ENCODE results near the gene CTTNBP2NL. TPM values are rescaled to one million over a fixed set of nuclear protein-coding genes. Genes with fewer than 3 reads are reported as not detected.
"Not testable (repeated sequence)": the region's sequence is repeated elsewhere in the genome, so short reads cannot be mapped to it uniquely, and the experiment has no call there.

CTTNBP2NL gene
- total RNA-seq, 4 donors from 2014 or later = 53.5 to 66.6 (median 59.6) TPM

DNA sequence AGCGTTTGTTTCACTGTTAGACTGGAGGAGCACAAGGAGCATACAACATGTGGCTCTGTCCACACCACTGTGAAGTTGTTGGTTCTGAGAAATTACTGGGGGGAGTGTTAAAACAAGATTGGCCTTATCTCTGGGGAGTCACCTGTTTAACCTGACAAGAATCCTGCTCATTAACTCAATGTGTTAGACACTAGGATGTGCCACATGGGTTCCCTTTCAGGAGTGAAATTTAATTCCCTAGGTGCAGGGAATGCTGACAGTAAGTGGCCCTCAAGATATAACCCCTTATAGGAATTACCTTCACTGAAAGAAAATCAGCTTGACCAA lies 66.9 kb downstream of the CTTNBP2NL start:
- 72 to 76% methylated on average over 1 of the region's 1 CpG for WGBS, 2 donors
- TF ChIP-seq, protein P1, sequence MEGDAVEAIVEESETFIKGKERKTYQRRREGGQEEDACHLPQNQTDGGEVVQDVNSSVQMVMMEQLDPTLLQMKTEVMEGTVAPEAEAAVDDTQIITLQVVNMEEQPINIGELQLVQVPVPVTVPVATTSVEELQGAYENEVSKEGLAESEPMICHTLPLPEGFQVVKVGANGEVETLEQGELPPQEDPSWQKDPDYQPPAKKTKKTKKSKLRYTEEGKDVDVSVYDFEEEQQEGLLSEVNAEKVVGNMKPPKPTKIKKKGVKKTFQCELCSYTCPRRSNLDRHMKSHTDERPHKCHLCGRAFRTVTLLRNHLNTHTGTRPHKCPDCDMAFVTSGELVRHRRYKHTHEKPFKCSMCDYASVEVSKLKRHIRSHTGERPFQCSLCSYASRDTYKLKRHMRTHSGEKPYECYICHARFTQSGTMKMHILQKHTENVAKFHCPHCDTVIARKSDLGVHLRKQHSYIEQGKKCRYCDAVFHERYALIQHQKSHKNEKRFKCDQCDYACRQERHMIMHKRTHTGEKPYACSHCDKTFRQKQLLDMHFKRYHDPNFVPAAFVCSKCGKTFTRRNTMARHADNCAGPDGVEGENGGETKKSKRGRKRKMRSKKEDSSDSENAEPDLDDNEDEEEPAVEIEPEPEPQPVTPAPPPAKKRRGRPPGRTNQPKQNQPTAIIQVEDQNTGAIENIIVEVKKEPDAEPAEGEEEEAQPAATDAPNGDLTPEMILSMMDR (IDR thresholded peaks at IDR 0.05) = no peak
- TF ChIP-seq POLR2A (IDR thresholded peaks at IDR 0.05) = no peak
- intact Hi-C loops (cut with DNase I; ENCODE audit: low total_unique reads) = no loop called here
- H3K4me3 ChIP-seq (ENCODE audit: low read depth, poor library complexity, severe bottlenecking) = no peak overlapping the region
- DNase-seq (ENCODE audit: low spot score in 2 of 2) = no peak

GRCh38 chr1:112464501-112464900 lies 68.5 kb downstream of the CTTNBP2NL start:
- intact Hi-C loops (cut with DNase I; ENCODE audit: low total_unique reads) = no loop called here
- H3K4me3 ChIP-seq (ENCODE audit: low read depth, poor library complexity, severe bottlenecking) = no peak overlapping the region
- no peak for TF ChIP-seq POLR2A (IDR thresholded peaks at IDR 0.05)
- TF ChIP-seq, protein P1 (IDR thresholded peaks at IDR 0.05) = no peak
- peak; percentile 75 to 88 for DNase-seq (ENCODE audit: low spot score in 2 of 2)
- WGBS, 2 donors = 49 to 57% methylated on average over 4 of the region's 4 CpGs

GRCh38 chr1:112465122-112465521 lies 69.1 kb downstream of the CTTNBP2NL start:
- 30 to 31% methylated on average over 5 of the region's 5 CpGs for WGBS, 2 donors
- intact Hi-C loops (cut with DNase I; ENCODE audit: low total_unique reads) = no loop called here
- TF ChIP-seq POLR2A (IDR thresholded peaks at IDR 0.05) = no peak
- TF ChIP-seq, protein P1 (IDR thresholded peaks at IDR 0.05) = no peak
- no peak for DNase-seq (ENCODE audit: low spot score in 2 of 2)
- no peak overlapping the region for H3K4me3 ChIP-seq (ENCODE audit: low read depth, poor library complexity, severe bottlenecking)

DNA sequence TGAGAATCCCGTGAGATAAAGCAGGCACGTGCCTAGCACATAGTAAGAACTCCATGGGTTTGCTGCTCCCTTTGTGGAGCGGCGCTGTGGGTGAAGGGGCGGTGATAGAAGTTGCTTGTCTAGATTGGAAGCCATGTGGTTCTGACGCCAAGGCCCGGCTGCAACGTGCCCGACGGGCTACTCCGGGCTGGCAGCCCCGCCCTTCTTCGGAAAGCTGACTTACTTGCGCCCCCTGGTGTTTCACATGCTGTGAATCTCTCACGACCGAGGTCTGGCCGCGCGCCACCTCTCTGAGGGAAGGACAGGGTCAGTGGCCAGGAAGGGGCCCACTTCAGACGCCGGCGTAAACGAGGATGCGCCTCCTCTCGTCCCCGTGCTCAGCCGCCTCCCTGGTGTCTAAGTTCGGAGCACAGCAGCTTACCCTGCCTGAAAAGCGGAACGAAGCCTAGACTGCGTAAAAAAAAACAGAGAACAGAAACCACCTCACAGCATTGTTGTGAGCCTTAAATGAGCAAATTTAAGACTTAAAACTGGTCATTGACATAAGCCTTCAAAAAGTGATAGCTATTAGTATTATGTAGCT lies 70.2 kb downstream of the CTTNBP2NL start:
- peak; percentile 96 to 99 for DNase-seq (ENCODE audit: low spot score in 2 of 2)
- intact Hi-C loops (cut with DNase I; ENCODE audit: low total_unique reads) = loop anchor here (2.0 kb wide), 1 partner anchor 75 kb away; no protein-coding TSS in a partner anchor
- TF ChIP-seq, protein P1 (IDR thresholded peaks at IDR 0.05) = peak in 1 of 3 donors; percentile 96
- TF ChIP-seq POLR2A (IDR thresholded peaks at IDR 0.05) = no peak
- 1% methylated on average over 31 of the region's 31 CpGs for WGBS, 2 donors
- H3K4me3 ChIP-seq (ENCODE audit: low read depth, poor library complexity, severe bottlenecking) = no peak overlapping the region

DNA sequence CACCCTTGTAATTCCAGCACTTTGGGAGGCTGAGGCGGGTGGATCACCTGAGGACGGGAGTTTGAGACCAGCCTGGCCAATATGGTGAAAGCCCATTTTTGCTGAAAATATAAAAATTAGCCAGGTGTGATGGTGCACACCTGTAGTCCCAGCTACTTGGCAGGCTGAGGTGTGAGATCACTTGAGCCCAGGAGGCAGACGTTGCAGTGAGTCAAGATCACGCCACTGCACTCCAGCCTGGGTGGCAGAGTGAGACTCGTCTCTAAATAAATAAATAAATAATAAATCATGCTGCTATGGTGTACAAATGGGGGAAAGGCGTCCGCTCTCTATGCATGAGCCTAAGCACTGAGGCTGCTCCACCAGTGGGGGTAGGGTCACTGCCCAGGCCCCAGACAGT lies 74.3 kb downstream of the CTTNBP2NL start:
- H3K4me3 ChIP-seq (ENCODE audit: low read depth, poor library complexity, severe bottlenecking); intact Hi-C loops (cut with DNase I; ENCODE audit: low total_unique reads); DNase-seq (ENCODE audit: low spot score in 2 of 2): not testable (repeated sequence)
- 59 to 63% methylated on average over 7 of the region's 7 CpGs for WGBS, 2 donors

- TF ChIP-seq, protein P1 (IDR thresholded peaks at IDR 0.05) = no peak
- no peak for TF ChIP-seq POLR2A (IDR thresholded peaks at IDR 0.05)
- intact Hi-C loops (cut with DNase I; ENCODE audit: low total_unique reads) = no loop called here
- no peak for DNase-seq (ENCODE audit: low spot score in 2 of 2)
- H3K4me3 ChIP-seq (ENCODE audit: low read depth, poor library complexity, severe bottlenecking) = no peak overlapping the region
- 72 to 91% methylated on average over 3 of the region's 3 CpGs for WGBS, 2 donors
Observed at GRCh38 chr1:112470966-112471365, 75.0 kb downstream of the CTTNBP2NL start.
